GM18526 (cell line): ENCODE measurements around the gene ZNF277.

Source experiments
- POLR2A ChIP-seq: IDR thresholded peaks from 3 replicates; pipeline ENCODE4 v1.6.1; 2011; ENCODE audit not compliant: insufficient read length; ENCODE audit errors: extremely low read depth

Gene ZNF277

DNA sequence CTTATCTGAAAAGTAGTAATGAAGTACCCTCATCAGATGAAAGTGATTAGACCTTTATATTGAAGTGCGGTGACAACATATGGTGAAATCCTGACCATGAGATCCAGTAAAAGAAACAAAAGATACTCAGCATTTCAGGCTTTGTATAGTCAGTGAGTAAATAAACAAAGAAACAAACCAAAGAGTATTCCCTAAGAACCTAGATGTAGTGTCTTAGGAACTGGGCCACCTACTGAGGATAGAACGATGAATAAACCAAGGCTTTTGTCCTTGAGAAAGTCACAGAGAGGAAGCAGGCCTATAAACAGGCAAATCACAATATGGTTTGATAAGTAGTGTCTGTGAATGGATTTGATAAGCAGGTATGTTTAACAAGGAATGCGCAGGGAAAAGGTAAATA lies 46.2 kb downstream of the ZNF277 start:
- no peak for TF ChIP-seq POLR2A

- TF ChIP-seq POLR2A, result no peak
These were observed 47.7 kb downstream of the ZNF277 start for GRCh38 chr7:112254156-112254555.

DNA sequence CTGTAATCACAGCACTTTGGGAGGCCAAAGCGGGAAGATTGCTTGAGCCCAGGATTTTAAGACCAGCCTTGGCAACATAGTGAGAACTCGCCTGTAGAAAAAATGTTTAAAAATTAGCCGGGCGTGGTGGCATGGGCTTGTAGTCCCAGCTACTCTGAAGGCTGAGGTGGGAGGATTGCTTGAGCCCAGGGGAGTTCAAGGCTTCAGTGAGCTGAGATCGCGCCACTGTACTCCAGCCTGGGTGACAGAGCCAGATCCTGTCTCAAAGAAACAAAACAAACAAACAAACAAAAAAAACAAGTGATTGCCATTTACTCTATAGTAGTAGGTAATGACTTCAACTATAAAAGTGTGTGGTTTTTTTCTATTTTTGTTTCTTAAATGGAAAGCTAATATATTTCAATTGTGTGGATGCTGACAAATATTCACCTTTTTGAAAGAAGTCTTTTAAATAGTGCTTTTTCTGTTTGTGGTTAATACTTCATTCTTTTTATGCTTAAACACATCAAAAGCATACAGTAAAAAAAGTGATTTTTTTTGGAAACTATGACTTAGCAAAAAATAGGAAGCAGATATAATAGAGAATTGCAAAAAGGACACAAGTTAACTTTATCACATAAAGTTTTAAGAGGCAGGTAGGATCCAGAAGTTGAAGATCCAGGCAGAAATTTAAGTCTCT lies 48.4 kb downstream of the ZNF277 start:
- TF ChIP-seq POLR2A, result no peak

DNA sequence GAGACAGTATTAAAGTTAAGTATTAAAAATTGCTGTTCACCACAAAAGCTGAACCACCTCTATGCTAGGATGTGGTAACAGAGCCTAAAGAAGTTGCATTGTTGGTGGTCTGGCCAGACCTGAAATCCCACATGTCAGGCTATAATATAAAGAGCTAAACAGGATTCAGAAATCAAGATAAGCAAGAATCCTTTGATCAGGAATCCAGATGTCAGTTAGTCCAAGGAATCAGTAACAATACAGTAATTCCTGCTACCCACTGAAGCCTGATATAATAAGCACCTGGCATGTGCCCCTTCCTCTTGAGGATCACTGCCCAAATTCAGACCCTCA lies 48.9 kb downstream of the ZNF277 start:
- TF ChIP-seq POLR2A, result no peak

DNA sequence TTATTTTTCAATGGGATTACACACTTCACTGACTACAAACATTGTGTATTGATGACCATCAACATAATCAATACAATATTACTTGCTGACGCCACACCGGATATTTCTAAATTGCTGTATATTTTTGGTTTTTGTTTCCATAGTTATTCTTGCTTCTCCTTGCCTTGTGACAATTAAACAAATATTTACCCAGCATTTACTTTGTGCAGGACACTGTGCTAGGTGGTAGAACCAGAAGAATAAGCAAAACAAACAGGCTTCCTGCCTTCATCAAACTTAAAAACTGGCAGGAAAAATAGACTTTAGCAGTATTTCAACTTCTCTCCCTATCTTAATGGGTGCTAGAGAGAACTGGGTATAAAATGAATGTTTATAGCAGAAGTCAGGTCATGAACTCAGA lies 50.6 kb downstream of the ZNF277 start:
- no peak for TF ChIP-seq POLR2A

GRCh38 chr7:112260911-112261310 lies 54.4 kb downstream of the ZNF277 start:
- TF ChIP-seq POLR2A, result no peak

GRCh38 chr7:112262036-112262435 lies 55.5 kb downstream of the ZNF277 start:
- TF ChIP-seq POLR2A, result no peak

GRCh38 chr7:112262855-112263487 lies 56.5 kb downstream of the ZNF277 start:
- no peak for TF ChIP-seq POLR2A

- TF ChIP-seq POLR2A, result no peak
These were observed 57.0 kb downstream of the ZNF277 start for GRCh38 chr7:112263519-112263918.

- TF ChIP-seq POLR2A, result no peak
These were observed 59.6 kb downstream of the ZNF277 start for GRCh38 chr7:112266141-112266540.

DNA sequence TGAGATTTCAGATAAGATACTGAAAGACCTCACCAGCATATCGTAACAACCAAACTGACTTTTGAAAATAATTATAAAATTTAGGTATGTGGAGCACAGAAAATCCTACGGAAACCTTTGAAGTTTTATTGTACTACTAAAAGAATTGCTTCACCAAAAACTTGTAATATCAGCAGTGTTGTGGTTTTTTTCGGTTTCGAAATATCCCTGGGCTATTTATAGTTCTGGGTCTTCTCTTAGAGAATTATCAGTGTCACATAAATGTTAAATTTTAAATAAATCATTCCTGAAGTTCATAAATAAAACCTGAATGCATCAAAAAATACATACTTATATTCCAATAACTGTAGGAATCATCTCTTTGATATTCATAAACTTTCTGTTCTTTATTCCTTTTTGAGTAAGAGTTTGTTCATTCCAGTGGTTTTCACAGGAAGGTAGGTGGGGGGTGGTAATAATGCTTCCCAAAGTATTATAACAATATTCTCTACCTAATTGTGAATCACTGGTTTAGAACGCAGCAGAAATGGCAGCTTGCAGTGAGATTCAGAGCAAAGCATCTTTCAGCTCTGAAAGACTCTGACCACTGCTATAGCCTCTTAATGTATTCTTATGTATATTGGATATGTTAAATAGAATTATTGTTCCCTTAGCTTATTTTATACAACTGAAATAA lies 60.2 kb downstream of the ZNF277 start:
- TF ChIP-seq POLR2A, result no peak

- TF ChIP-seq POLR2A, result no peak
These were observed 61.6 kb downstream of the ZNF277 start for GRCh38 chr7:112267944-112268691.

- no peak for TF ChIP-seq POLR2A
These were observed 64.7 kb downstream of the ZNF277 start for GRCh38 chr7:112271162-112271561.

- TF ChIP-seq POLR2A, result no peak
These were observed 66.5 kb downstream of the ZNF277 start for GRCh38 chr7:112272921-112273561.

- TF ChIP-seq POLR2A, result no peak
These were observed 72.5 kb downstream of the ZNF277 start for GRCh38 chr7:112279042-112279441.
